ENCODE measurements around the gene TRIM9.
"Not testable (repeated sequence)": the region's sequence is repeated elsewhere in the genome, so short reads cannot be mapped to it uniquely, and the experiment has no call there.

The TRIM9 gene

GRCh38 chr14:51014625-51015024 lies 80.3 kb downstream of the TRIM9 start:
- Mint-ChIP-seq H3K27ac (no peak overlapping the region), H3K4me1 (ENCODE audit: low read depth) (no peaks in the 10 kb centered on the region), H3K4me3 (no peak overlapping the region), H3K36me3 (ENCODE audit: low read depth) (no peaks in the 10 kb centered on the region), H3K27me3 (ENCODE audit: low read depth) (peaks cover 5% of the 10 kb centered on the region), H3K9me3 (no peaks in the 10 kb centered on the region)

GRCh38 chr14:51014086-51014485 lies 80.8 kb downstream of the TRIM9 start:
- no peaks in the 10 kb centered on the region for H3K4me1 Mint-ChIP-seq (ENCODE audit: low read depth)
- no peak overlapping the region for H3K4me3 Mint-ChIP-seq
- peaks cover 5% of the 10 kb centered on the region for H3K27me3 Mint-ChIP-seq (ENCODE audit: low read depth)
- H3K27ac Mint-ChIP-seq: no peak overlapping the region
- no peaks in the 10 kb centered on the region for H3K9me3 Mint-ChIP-seq
- no peaks in the 10 kb centered on the region for H3K36me3 Mint-ChIP-seq (ENCODE audit: low read depth)

- no peaks in the 10 kb centered on the region for H3K4me1 Mint-ChIP-seq (ENCODE audit: low read depth)
- no peaks in the 10 kb centered on the region for H3K9me3 Mint-ChIP-seq
- no peak overlapping the region for H3K4me3 Mint-ChIP-seq
- H3K27me3 Mint-ChIP-seq (ENCODE audit: low read depth): peaks cover 5% of the 10 kb centered on the region
- H3K27ac Mint-ChIP-seq: no peak overlapping the region
- H3K36me3 Mint-ChIP-seq (ENCODE audit: low read depth): no peaks in the 10 kb centered on the region
Measured at GRCh38 chr14:51012055-51012454, 82.8 kb downstream of the TRIM9 start.

- peaks cover 8% of the 10 kb centered on the region for H3K27me3 Mint-ChIP-seq (ENCODE audit: low read depth)
- H3K4me1 Mint-ChIP-seq (ENCODE audit: low read depth): no peaks in the 10 kb centered on the region
- no peak overlapping the region for H3K27ac Mint-ChIP-seq
Measured at GRCh38 chr14:51008446-51008845, 86.5 kb downstream of the TRIM9 start.

GRCh38 chr14:51006781-51007211 lies 88.1 kb downstream of the TRIM9 start:
- no peak overlapping the region for H3K4me3 Mint-ChIP-seq
- H3K27ac Mint-ChIP-seq: no peak overlapping the region
- H3K36me3 Mint-ChIP-seq (ENCODE audit: low read depth): no peaks in the 10 kb centered on the region
- H3K27me3 Mint-ChIP-seq (ENCODE audit: low read depth): peaks cover 10% of the 10 kb centered on the region
- H3K4me1 Mint-ChIP-seq (ENCODE audit: low read depth): no peaks in the 10 kb centered on the region
- H3K9me3 Mint-ChIP-seq: no peaks in the 10 kb centered on the region

More at GRCh38 chr14:51008446-51008845, 86.5 kb downstream of the TRIM9 start:
- no peak overlapping the region for H3K4me3 Mint-ChIP-seq
- H3K9me3 Mint-ChIP-seq: no peaks in the 10 kb centered on the region
- H3K36me3 Mint-ChIP-seq (ENCODE audit: low read depth): no peaks in the 10 kb centered on the region

GRCh38 chr14:51006324-51006723 lies 88.6 kb downstream of the TRIM9 start:
- Mint-ChIP-seq H3K36me3 (ENCODE audit: low read depth) (no peaks in the 10 kb centered on the region), H3K27me3 (ENCODE audit: low read depth) (peaks cover 8% of the 10 kb centered on the region), H3K9me3 (no peaks in the 10 kb centered on the region), H3K4me1 (ENCODE audit: low read depth) (no peaks in the 10 kb centered on the region), H3K4me3 (no peak overlapping the region), H3K27ac (no peak overlapping the region)

GRCh38 chr14:51004801-51005526 lies 89.9 kb downstream of the TRIM9 start:
- Mint-ChIP-seq H3K9me3 (no peaks in the 10 kb centered on the region), H3K36me3 (ENCODE audit: low read depth) (no peaks in the 10 kb centered on the region), H3K4me1 (ENCODE audit: low read depth) (no peaks in the 10 kb centered on the region), H3K4me3 (no peak overlapping the region), H3K27me3 (ENCODE audit: low read depth) (peaks cover 8% of the 10 kb centered on the region), H3K27ac (no peak overlapping the region)

GRCh38 chr14:51004352-51004800 lies 90.5 kb downstream of the TRIM9 start:
- no peak overlapping the region for H3K27ac Mint-ChIP-seq
- H3K4me1 Mint-ChIP-seq (ENCODE audit: low read depth): no peaks in the 10 kb centered on the region
- H3K4me3 Mint-ChIP-seq: no peak overlapping the region
- peaks cover 8% of the 10 kb centered on the region for H3K27me3 Mint-ChIP-seq (ENCODE audit: low read depth)
- H3K9me3 Mint-ChIP-seq: no peaks in the 10 kb centered on the region
- no peaks in the 10 kb centered on the region for H3K36me3 Mint-ChIP-seq (ENCODE audit: low read depth)

GRCh38 chr14:51002406-51002999 lies 92.4 kb downstream of the TRIM9 start:
- no peak overlapping the region for H3K4me3 Mint-ChIP-seq
- H3K27ac Mint-ChIP-seq: no peak overlapping the region
- no peaks in the 10 kb centered on the region for H3K4me1 Mint-ChIP-seq (ENCODE audit: low read depth)
- H3K36me3 Mint-ChIP-seq (ENCODE audit: low read depth): no peaks in the 10 kb centered on the region
- H3K27me3 Mint-ChIP-seq (ENCODE audit: low read depth): peaks cover 8% of the 10 kb centered on the region
- no peaks in the 10 kb centered on the region for H3K9me3 Mint-ChIP-seq

GRCh38 chr14:51000566-51000965 lies 94.3 kb downstream of the TRIM9 start:
- Mint-ChIP-seq H3K27me3 (ENCODE audit: low read depth) (peaks cover 8% of the 10 kb centered on the region), H3K36me3 (ENCODE audit: low read depth) (no peaks in the 10 kb centered on the region), H3K27ac (no peak overlapping the region), H3K4me1 (ENCODE audit: low read depth) (no peaks in the 10 kb centered on the region), H3K4me3 (no peak overlapping the region), H3K9me3 (no peaks in the 10 kb centered on the region)

DNA sequence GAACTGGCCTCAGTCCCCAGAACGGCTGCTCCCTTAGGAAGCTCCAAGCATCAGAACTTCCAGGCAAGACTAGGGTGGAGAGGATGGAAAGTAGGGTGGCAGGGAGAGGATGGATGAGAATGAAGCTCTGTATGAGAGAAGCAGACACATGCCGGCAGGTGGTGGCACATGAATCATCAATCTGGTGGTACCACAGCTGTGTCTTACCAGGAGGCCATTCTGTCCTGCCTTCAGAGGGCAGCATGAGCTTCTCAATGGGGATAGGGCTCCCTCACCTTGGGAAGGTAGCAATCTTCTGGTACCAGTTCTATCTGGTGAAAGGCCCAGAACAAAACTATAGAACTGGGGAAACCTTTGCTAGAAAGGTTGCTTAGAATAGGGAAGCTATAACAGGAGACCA lies 95.2 kb downstream of the TRIM9 start:
- Mint-ChIP-seq H3K27me3 (ENCODE audit: low read depth) (peaks cover 8% of the 10 kb centered on the region), H3K4me3 (no peak overlapping the region), H3K4me1 (ENCODE audit: low read depth) (no peaks in the 10 kb centered on the region), H3K27ac (no peak overlapping the region), H3K36me3 (ENCODE audit: low read depth) (no peaks in the 10 kb centered on the region), H3K9me3 (no peaks in the 10 kb centered on the region)

GRCh38 chr14:50998612-50999011 lies 96.3 kb downstream of the TRIM9 start:
- no peak overlapping the region for H3K27ac Mint-ChIP-seq
- H3K36me3 Mint-ChIP-seq (ENCODE audit: low read depth): no peaks in the 10 kb centered on the region
- no peak overlapping the region for H3K4me3 Mint-ChIP-seq
- H3K27me3 Mint-ChIP-seq (ENCODE audit: low read depth): peaks cover 7% of the 10 kb centered on the region
- no peaks in the 10 kb centered on the region for H3K4me1 Mint-ChIP-seq (ENCODE audit: low read depth)
- H3K9me3 Mint-ChIP-seq: no peaks in the 10 kb centered on the region

- Mint-ChIP-seq H3K4me1 (ENCODE audit: low read depth) (no peaks in the 10 kb centered on the region), H3K27ac (no peak overlapping the region), H3K27me3 (ENCODE audit: low read depth) (peaks cover under 1% of the 10 kb centered on the region), H3K4me3 (no peak overlapping the region), H3K9me3 (no peaks in the 10 kb centered on the region), H3K36me3 (ENCODE audit: low read depth) (no peaks in the 10 kb centered on the region)
Measured at GRCh38 chr14:50997712-50998111, 97.2 kb downstream of the TRIM9 start.

GRCh38 chr14:50994158-50994557 lies 100.7 kb downstream of the TRIM9 start:
- not testable (repeated sequence) for H3K4me1 Mint-ChIP-seq (ENCODE audit: low read depth); H3K27ac Mint-ChIP-seq; H3K27me3 Mint-ChIP-seq (ENCODE audit: low read depth); H3K4me3 Mint-ChIP-seq; H3K9me3 Mint-ChIP-seq; H3K36me3 Mint-ChIP-seq (ENCODE audit: low read depth)

GRCh38 chr14:50985859-50986331 lies 109.0 kb downstream of the TRIM9 start:
- Mint-ChIP-seq H3K4me3 (no peak overlapping the region), H3K36me3 (ENCODE audit: low read depth) (no peaks in the 10 kb centered on the region), H3K27ac (no peak overlapping the region), H3K4me1 (ENCODE audit: low read depth) (no peaks in the 10 kb centered on the region), H3K9me3 (no peaks in the 10 kb centered on the region), H3K27me3 (ENCODE audit: low read depth) (peaks cover 14% of the 10 kb centered on the region)
